GM12865 (cell line): ENCODE data around the gene IKZF5.
A peak's percentile ranks its signal among the peaks of the same experiment; 100 is the strongest.

Source experiments
- DNase-seq: peaks from one replicate; pipeline ENCODE4 v3.0.0; 2010; ENCODE audit warnings: low read depth
- H3K4me3 ChIP-seq: 2 replicates; pipeline ENCODE4 v1.5.1; 2011; ENCODE audit warnings: mild to moderate bottlenecking, low read depth, low read length, control low read depth
- TF ChIP-seq, protein P1 (sequence below): IDR thresholded peaks from 2 replicates; pipeline ENCODE4 v1.5.1; 2011; ENCODE audit warnings: low read length, control low read depth, low read depth, inconsistent platforms; ENCODE audit not compliant: insufficient read depth; ENCODE audit errors: missing control alignments

Gene IKZF5

DNA sequence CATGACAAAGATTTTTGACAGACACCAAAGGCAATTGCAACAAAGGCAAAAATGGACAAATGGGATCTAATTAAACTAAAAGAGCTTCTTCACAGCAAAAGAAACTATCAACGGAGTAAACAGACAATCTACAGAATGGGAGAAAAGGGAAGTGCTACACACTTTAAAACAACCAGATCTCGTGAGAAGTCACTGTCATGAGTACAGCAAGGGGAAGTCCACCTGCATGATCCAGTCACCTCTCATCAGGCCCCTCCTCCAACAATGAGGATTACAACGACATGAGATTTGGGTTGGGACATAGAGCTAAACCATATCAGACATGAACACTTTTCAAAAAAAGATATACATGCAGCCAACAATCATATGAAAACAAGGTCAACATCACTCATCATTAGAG lies 39.9 kb downstream of the IKZF5 start:
- H3K4me3 ChIP-seq: no peak overlapping the region
- TF ChIP-seq, protein P1, sequence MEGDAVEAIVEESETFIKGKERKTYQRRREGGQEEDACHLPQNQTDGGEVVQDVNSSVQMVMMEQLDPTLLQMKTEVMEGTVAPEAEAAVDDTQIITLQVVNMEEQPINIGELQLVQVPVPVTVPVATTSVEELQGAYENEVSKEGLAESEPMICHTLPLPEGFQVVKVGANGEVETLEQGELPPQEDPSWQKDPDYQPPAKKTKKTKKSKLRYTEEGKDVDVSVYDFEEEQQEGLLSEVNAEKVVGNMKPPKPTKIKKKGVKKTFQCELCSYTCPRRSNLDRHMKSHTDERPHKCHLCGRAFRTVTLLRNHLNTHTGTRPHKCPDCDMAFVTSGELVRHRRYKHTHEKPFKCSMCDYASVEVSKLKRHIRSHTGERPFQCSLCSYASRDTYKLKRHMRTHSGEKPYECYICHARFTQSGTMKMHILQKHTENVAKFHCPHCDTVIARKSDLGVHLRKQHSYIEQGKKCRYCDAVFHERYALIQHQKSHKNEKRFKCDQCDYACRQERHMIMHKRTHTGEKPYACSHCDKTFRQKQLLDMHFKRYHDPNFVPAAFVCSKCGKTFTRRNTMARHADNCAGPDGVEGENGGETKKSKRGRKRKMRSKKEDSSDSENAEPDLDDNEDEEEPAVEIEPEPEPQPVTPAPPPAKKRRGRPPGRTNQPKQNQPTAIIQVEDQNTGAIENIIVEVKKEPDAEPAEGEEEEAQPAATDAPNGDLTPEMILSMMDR: no peak
- no peak for DNase-seq

DNA sequence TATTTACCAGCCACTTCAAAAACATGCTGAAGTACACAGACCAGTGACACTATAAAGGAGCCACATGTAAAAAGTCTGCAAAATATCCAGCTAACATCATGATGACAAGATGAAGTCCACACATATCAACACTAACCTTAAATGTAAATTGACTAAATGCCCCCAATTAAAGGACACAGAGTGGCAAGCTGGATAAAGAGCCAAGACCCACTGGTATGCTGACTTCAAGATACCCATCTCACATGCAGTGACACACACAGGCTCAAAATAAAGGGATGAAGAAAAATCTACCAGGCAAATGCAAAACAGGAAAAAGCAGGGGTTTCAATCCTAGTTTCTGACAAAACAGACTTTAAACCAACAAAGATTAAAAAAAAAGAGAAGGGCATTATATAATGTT lies 41.7 kb downstream of the IKZF5 start:
- no peak for DNase-seq
- no peak overlapping the region for H3K4me3 ChIP-seq
- TF ChIP-seq, protein P1: no peak

DNA sequence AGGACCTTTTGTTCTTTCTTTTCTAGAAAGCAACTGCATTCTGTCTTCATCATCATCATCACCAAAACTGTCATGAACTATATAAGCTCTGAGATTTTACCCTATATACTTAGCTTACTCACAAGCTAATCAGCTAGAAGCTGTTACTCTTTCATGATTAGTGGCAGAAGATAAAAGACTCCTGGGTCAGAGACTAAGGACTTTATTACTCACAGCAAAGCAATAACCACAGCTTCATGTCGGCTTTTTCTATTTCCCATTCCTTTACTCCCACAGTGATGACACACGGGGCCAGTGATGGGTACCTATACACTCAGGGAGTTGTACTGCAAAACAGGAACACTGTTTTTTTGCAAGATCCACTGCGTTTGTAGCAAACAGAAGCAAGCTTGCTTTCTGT lies 46.2 kb downstream of the IKZF5 start:
- TF ChIP-seq, protein P1: no peak
- no peak overlapping the region for H3K4me3 ChIP-seq
- no peak for DNase-seq

DNA sequence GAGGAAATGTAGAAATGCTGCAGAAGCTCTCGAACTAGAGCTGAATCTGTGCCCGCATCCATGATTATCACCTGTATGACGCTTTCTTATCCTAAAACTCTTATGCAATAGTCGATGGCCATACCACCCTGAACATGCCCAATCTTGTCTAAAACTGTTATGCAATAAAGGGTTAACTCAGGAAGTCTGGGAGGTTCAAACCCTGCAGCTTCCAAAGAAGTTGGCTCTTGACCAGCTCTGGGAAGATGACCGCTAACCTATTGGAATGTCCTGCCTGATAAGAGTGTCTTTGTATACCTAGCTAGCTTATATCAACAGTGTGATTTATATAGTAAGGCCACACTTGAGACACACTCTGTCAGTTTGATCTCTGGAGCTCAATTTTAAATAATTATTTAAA lies 51.1 kb downstream of the IKZF5 start:
- no peak for DNase-seq
- TF ChIP-seq, protein P1: no peak
- H3K4me3 ChIP-seq: no peak overlapping the region

DNA sequence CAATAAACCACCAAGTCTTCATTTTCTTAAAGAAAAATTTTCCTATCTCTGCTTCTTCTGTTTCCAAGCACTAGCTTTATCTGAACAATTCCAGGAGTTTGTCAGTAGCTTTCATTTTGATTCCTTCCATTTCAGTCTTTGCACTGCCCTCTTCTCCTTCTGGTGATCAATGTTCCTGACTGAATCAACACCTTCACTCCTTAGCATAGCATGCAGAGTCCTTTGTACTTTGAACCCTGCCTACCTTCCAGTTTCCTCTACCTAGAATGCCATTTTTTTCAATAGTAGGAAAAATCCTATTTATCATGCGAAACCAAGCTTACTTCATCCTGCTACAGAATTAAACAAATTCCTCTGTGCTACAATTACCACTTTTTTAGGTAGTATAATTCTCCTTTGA lies 52.7 kb downstream of the IKZF5 start:
- DNase-seq: no peak
- TF ChIP-seq, protein P1: no peak
- no peak overlapping the region for H3K4me3 ChIP-seq

DNA sequence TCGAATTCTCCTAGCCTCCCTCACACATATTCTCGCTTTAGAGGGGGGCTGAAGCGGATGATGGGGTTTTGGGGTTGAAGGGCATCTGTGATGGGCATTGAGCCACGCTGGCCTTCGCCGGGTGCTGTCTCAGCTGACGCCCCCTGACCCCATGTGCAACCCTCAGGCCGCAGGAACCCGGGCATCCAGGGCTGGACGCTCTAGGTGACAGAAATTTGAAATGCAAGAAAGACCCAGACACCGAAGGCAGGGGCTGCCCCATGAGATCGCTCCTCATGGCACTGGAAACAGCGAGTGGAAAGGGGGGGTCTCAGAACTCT lies 53.9 kb downstream of the IKZF5 start:
- peak overlapping the region; percentile 37 for H3K4me3 ChIP-seq
- TF ChIP-seq, protein P1: no peak
- DNase-seq: no peak

DNA sequence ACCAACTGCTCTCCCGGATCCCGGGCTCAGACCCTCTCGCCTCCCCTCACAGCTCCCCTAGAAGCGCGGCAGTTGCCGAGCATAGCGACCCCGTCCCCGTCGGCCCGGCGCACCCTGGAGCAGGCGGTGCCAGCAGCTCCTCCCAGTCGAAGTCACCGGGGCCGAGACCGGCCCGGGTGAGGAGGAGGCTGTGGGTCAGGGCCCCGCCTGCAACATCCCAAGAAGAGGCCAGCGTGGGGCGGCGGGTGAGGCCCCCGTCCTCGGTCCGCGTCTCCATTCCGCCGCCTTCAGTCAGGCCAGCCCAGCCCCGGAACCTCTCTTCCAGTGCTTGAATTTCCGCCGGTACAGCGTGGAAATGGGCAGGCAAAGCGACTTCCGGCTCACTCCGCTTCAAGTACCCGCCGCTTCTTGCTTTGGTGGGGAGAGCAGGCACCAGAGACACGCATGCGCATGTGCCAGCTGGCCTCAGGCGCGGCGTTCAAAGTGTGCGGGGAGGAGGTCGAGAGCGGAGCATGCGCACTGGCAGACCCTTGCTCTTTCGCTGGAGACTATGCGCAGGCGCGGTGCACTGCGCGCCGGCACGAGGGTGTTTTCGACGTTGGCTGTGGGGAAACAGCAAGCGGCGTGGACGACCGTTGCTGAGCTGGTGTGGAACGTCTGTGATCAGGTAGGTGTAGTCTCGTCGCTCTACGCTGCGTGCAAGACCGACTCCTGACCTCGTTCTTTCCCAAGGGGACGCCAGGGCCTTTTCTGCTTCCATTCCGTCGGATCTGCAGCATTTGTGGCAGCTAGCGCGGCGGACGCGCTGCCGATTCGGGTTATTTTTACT lies 54.5 kb downstream of the IKZF5 start, which contains the start of gene C10orf88:
C10orf88 (minus strand) TSS at position 326 of the 829 bp plus-strand sequence; CDS start at position 277, 49 bp downstream.
- TF ChIP-seq, protein P1: no peak
- peak; percentile 100 for DNase-seq
- peak within 1 kb of the TSS; percentile 77 for H3K4me3 ChIP-seq
